ENCODE results near the gene RBMS3. TPM values are rescaled to one million over a fixed set of nuclear protein-coding genes. Genes with fewer than 3 reads are reported as not detected.

Gene RBMS3
- total RNA-seq, 4 donors from 2014 or later = 116 to 171 (median 152) TPM

DNA sequence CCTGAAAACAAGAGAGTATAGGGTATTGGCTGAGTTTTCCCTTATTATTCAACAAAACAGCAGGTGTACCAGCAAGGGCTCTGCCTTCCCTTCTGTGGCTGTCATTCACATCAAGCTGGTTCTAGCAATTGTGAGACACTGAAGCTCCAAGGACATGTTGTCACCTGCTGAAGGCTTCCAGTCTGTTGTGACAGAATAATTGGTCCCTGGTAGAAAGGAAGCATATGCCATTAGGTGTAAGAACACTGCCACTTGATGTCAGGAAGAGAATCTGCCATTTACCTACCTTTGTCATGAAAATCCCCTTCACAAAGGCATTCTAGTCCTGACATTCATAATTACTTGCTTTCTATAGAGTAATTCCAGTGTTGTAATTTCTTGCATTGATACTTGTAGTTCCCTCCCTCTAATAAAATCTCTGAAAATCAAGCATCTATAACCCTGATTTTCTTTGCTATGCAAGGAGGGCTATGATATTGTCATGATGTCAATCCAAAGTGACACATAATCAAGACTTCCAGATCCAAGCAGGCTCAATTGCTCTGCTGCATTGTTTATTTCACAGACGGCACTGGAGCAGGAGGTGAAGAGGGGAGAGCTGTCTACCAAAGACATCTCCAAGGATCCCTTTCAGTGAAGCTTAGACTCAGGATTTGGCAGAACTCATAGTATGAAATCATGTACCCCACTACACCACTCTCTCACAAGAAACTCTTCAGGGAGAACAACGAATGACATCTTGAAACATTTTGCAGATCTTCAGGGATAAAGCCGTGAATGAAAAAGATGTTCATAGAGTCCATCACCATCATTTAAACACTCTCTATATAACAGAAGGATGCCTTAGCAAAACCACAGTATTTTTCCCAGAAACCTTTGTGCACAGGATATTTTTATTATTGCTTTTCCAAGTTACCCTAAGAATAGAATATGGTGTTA, 425.3 kb downstream of the RBMS3 start:
- no peak for TF ChIP-seq POLR2A (IDR thresholded peaks at IDR 0.05)
- TF ChIP-seq, protein P1, sequence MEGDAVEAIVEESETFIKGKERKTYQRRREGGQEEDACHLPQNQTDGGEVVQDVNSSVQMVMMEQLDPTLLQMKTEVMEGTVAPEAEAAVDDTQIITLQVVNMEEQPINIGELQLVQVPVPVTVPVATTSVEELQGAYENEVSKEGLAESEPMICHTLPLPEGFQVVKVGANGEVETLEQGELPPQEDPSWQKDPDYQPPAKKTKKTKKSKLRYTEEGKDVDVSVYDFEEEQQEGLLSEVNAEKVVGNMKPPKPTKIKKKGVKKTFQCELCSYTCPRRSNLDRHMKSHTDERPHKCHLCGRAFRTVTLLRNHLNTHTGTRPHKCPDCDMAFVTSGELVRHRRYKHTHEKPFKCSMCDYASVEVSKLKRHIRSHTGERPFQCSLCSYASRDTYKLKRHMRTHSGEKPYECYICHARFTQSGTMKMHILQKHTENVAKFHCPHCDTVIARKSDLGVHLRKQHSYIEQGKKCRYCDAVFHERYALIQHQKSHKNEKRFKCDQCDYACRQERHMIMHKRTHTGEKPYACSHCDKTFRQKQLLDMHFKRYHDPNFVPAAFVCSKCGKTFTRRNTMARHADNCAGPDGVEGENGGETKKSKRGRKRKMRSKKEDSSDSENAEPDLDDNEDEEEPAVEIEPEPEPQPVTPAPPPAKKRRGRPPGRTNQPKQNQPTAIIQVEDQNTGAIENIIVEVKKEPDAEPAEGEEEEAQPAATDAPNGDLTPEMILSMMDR (IDR thresholded peaks at IDR 0.05) = no peak

DNA sequence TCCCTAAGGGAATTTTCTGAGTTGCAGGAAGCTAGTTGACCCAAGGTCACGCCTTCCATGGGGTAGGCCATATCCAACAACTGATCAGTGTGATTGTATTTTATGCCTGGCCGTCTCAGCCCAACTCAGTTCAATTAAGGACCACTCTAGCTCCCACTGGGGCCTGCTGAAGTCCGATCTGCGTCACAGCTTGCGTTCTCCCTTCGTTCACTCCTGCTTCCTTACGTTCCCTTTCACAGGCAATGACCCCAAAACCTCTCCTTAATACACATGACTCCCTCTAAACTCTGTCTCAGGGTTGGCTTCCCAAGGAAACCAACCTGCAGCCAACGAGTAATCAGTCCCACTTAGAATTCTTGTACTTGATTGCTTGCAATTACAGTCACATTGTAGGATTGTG, 428.0 kb downstream of the RBMS3 start:
- intact Hi-C loops (cut with DNase I) = no loop called here
- no peak for TF ChIP-seq POLR2A (IDR thresholded peaks at IDR 0.05)
- TF ChIP-seq, protein P1 (IDR thresholded peaks at IDR 0.05) = no peak
- H3K27ac ChIP-seq = no peak overlapping the region
- no peaks in the 10 kb centered on the region for H3K27me3 ChIP-seq
- H3K9me3 ChIP-seq = no peaks in the 10 kb centered on the region
- DNase-seq = no peak
- no peak overlapping the region for H3K4me3 ChIP-seq (replicated peaks in 1 of 3)
- H3K36me3 ChIP-seq = no peaks in the 10 kb centered on the region
- WGBS, 2 donors = 89% methylated on average over 8 of the region's 8 CpGs
- H3K4me1 ChIP-seq = peaks cover 13% of the 10 kb centered on the region in 2 donors

More for the DNA sequence above, 425.3 kb downstream of the RBMS3 start:
- 77 to 82% methylated on average over 3 of the region's 3 CpGs for WGBS, 2 donors
- H3K36me3 ChIP-seq = no peaks in the 10 kb centered on the region
- H3K4me1 ChIP-seq = peaks cover 6% of the 10 kb centered on the region in 2 donors
- H3K27ac ChIP-seq = no peak overlapping the region
- intact Hi-C loops (cut with DNase I) = no loop called here
- H3K9me3 ChIP-seq = no peaks in the 10 kb centered on the region
- H3K27me3 ChIP-seq = no peaks in the 10 kb centered on the region
- no peak for DNase-seq
- no peak overlapping the region for H3K4me3 ChIP-seq (replicated peaks in 1 of 3)

DNA sequence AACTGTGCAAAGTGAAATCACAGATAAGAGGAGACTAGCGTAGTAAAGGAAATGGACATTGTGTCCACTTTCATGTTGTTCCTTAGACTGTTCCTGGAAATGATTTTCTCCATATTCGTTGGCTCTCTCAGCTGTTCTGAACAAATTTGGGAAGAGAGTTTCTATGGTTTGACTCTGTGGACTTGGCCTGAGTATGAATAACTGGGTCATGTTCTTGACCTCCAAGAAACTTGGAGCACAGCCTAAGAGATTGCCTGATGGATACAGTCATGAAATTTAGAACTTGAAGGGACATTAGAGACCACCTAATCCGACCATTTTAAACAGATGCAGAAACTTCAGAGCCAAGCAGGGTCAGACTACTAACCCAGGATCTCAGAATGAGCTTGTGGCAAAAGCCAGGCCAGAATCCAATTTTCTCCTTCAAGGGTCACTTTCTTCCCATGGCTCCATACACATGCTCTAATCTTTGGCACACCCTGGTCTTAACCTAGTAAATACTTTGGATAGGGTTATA, 430.4 kb downstream of the RBMS3 start:
- Histone ChIP-seq H3K27me3 (no peaks in the 10 kb centered on the region), H3K4me1 (peaks cover 13% of the 10 kb centered on the region in 2 donors), H3K4me3 (replicated peaks in 1 of 3) (no peak overlapping the region), H3K9me3 (no peaks in the 10 kb centered on the region), H3K27ac (peak overlapping the region in 2 of 3 donors; percentile 31 to 42), H3K36me3 (no peaks in the 10 kb centered on the region)
- intact Hi-C loops (cut with DNase I) = no loop called here
- WGBS, 2 donors = 63 to 81% methylated on average over 3 of the region's 3 CpGs
- no peak for DNase-seq
- TF ChIP-seq POLR2A (IDR thresholded peaks at IDR 0.05) = no peak
- TF ChIP-seq, protein P1 (IDR thresholded peaks at IDR 0.05) = no peak

DNA sequence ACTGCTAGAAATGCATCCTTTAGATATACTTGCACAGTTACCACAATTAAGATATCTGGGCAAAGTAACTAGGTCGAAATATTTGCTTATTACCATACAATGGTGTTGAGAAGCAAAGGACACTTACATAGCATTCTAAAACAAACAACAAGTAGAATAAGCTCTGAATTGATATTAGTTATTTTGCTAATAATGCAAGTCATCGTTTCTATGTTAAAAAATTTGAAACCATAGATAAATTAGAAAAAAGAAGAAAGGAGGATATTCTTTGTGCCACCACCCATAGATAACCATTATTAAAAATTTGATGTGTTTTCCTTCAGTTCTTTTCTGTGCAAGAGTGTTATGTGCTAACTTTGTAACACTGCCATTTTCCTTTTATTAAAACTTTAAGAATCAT, 435.3 kb downstream of the RBMS3 start:
- Histone ChIP-seq H3K27me3 (no peaks in the 10 kb centered on the region), H3K9me3 (no peaks in the 10 kb centered on the region), H3K4me3 (replicated peaks in 1 of 3) (no peak overlapping the region), H3K4me1 (peaks cover 16 to 19% of the 10 kb centered on the region in 2 donors), H3K36me3 (no peaks in the 10 kb centered on the region), H3K27ac (no peak overlapping the region)
- no peak for TF ChIP-seq POLR2A (IDR thresholded peaks at IDR 0.05)
- TF ChIP-seq, protein P1 (IDR thresholded peaks at IDR 0.05) = no peak
- intact Hi-C loops (cut with DNase I) = no loop called here
- 93% methylated on average over 2 of the region's 2 CpGs for WGBS, 2 donors
- DNase-seq = no peak

DNA sequence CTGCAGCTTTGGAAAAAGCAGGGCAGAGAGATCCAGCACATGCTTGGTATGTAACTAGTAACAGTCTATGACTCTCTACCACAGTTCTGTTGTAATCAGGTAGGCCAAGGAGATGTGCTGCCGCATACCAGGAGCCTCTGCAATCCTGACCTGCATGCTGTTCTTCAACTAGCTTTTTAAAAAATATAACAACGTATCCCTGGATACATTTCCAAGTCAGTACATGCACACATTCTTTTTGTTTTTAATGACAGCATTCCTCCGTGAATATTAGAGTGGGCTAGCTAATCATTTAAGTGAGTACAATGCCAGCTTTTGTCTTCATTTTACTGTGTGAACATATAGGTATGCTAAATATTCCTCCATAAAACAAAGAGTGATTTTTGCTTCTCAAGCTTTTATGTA, 437.8 kb downstream of the RBMS3 start:
- Histone ChIP-seq H3K36me3 (no peaks in the 10 kb centered on the region), H3K27me3 (no peaks in the 10 kb centered on the region), H3K27ac (peak overlapping the region in 2 of 3 donors; percentile 6 to 34), H3K4me1 (peaks cover 11 to 14% of the 10 kb centered on the region in 2 donors), H3K4me3 (replicated peaks in 1 of 3) (no peak overlapping the region), H3K9me3 (no peaks in the 10 kb centered on the region)
- intact Hi-C loops (cut with DNase I) = no loop called here
- WGBS, 2 donors = 60 to 70% methylated on average over 3 of the region's 3 CpGs
- TF ChIP-seq, protein P1 (IDR thresholded peaks at IDR 0.05) = no peak
- no peak for TF ChIP-seq POLR2A (IDR thresholded peaks at IDR 0.05)
- peak in 1 of 2 donors; percentile 17 for DNase-seq

Data from thyroid gland (tissue), 4 donors.